Spleen (tissue), 7 donors: ENCODE data around the gene RB1.

Source experiments
- CTCF ChIP-seq, 11 experiments: fragments of 200-600 bp in 7 of 11; fragments of 450-650 bp in 4 of 11; sonication (generic) in 4 of 11; IDR thresholded peaks in 8 of 11; conservative IDR thresholded peaks in 3 of 11; 1 replicate in 7 of 11; 2 replicates in 4 of 11; pipeline versions ENCODE4 v1.4.0 to v1.8.0; 2016 to 2021; ENCODE audit warnings: antibody characterized with exemption in 11 of 11, inconsistent platforms in 4 of 11, mild to moderate bottlenecking in 1 of 11
- POLR2A ChIP-seq, 3 donors: fragments of 450-650 bp; IDR thresholded peaks; one replicate each; pipeline ENCODE4 v1.5.1; 2017; ENCODE audit warnings: antibody characterized with exemption in 3 of 3, mild to moderate bottlenecking in 1 of 3
- POLR2AphosphoS5 ChIP-seq, 3 donors: sonication (generic); formaldehyde crosslinking; IDR thresholded peaks; one replicate each; pipeline ENCODE4 v1.5.1; 2017; ENCODE audit warnings: antibody characterized with exemption in 3 of 3
- donor health status: DM: no; HTN: no; CAD: no; lungs with moderate emphysema.
- donor health status: DM: no; HTN: no; CAD: no.
- donor health status: DM: no; HTN: no; CAD: no.

- TF ChIP-seq POLR2A (IDR thresholded peaks at IDR 0.05) (no peak), CTCF (IDR thresholded peaks at IDR 0.05 in 8 of 11, conservative IDR thresholded peaks at IDR 0.05 in 3 of 11) (no peak), POLR2AphosphoS5 (IDR thresholded peaks at IDR 0.05) (no peak)
These were observed 97.9 kb downstream of the RB1 start for GRCh38 chr13:48401480-48401879.
